Measurements from ENCODE around the gene MS4A6E.

MS4A6E gene

DNA sequence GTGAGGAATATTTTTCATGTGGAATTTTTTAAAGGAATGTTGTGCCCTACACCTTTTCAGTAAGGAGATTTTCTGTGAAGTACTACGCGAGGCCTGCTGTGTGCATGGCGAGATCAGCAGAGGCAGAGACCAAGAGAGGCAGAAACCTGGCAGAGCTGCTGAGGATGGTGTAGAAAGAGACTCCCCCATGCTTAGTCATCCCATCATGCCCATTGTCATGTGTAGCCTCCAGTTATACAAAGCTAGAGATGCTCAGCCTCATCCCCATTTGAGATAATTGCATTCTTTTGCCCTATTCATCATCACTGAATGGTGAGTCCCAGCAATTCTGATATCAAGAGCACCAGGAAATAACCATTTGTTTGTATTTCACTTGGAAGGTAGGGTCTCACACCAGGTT, 48.3 kb downstream of the MS4A6E start:
- no peak for DNase-seq (ENCODE audit: low read depth)

DNA sequence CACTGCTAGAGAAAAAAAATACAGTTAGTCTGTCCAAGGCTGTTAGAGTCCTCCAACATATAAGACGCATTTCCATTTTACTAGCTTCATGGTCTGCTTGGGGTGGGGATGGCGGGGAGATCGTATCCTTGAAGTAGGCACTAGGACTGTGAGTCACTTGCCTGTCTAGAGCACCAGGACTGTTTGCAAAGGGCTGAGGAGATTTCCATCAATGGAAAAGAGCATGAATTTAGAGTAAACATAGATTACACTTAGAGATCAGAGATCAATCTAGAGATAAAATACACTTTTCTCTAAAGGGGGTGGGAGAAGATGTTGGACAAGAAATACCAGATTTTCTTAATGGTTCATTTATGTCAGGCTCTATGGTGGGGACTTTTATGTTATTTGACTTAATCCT, 49.5 kb downstream of the MS4A6E start:
- no peak for DNase-seq (ENCODE audit: low read depth)

DNA sequence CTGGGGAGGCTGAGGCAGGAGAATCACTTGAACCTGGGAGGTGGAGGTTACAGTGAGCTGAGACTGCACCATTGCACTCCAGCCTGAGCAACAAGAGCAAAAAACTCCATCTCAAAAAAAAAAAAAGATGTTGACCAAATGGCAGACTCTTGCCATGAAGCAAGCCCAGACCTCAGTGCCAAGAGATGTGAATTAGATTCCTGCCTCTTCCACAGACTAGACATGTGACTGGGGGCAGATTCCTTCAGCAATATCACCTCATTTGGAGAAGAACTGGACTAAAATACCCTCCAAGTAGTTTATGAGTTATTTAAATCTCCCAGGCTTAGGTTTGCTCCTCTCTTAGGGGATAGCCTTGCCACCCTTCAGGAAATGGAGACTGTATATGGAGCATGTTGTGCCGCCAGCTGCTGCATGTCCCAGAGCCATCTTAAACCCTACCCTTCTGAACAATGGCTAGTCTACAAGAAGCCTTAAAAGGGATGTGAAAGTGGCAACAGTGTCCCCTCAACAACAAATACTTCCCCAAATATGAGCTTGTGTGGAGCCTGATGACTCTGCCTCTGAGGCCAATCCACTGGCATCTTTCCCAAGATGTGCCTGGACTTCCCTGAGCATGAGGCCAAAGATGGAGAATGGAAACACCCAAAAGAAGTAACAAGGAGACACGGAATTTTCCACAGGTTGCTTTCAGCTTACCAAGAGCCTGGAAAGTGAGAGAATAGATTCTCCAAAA, 50.5 kb downstream of the MS4A6E start:
- no peak for DNase-seq (ENCODE audit: low read depth)

DNA sequence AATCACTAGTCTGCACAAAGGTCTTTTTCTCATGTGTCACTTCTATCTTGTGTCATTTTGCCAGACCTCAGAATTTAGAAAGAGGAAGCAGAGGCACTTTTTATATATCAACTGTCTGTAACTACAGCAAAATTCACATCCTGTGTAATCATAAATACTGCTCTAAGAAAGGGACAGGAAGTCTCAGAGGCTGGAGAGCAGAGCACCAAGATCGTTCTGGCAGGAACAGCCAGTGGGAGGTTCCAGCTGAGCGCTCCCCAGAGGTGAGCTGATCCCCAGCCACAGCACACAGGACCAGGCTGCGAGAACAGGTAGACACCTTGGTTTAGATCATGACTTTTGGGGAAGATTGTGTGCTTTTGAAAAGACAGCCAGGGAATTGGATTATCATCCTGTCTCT, 51.3 kb downstream of the MS4A6E start, which contains the start of gene MS4A7:
MS4A7 (plus strand) TSS at position 179 of the 400 bp plus-strand sequence. CDS start 4,610 bp downstream, outside the sequence.
- DNase-seq (ENCODE audit: low read depth): no peak

DNA sequence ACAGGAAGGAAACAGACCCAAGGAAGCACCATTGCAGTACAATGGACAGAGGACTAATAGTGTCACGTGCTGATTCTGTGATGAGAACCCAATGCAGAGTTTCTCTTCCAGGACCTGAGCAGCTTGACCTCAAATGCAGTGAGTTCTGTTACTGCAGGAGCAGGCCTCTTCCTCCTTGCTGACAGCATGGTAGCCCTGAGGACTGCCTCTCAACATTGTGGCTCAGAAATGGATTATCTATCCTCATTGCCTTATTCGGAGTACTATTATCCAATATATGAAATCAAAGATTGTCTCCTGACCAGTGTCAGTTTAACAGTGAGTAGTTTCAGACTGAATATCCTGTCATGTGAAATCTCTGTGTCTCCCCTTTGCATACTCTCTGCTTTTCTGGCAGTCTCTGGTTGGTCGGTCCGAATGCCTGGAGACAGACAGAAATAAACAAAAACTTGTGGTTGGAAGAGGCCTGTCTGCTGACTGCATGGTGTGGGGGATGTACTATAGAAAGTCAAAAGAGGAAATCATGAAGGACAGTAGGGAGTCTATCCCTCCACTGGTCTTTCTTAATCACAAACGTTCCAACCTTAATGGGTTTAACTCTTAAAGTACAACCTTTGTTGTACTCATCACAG, 62.3 kb downstream of the MS4A6E start:
- DNase-seq (ENCODE audit: low read depth): no peak

DNA sequence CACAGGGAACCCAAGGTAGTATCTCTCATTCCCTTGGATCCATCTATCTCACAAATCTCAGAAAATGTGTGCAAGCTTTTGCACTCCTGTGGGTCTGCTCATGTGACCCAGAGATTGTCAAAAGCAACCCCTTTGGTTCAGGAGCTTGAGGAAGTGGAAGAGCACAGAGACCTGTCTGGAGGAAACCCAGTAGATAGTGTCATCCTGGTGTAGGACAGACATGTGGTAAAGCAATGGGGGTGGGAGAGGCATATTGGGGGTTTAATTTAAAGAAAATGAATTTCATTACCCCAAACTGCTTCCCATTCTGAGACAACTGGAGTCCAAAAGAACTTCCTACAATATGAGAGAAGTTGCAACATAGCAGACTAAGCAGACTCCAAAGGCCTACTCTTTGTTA, 63.4 kb downstream of the MS4A6E start:
- DNase-seq (ENCODE audit: low read depth): no peak
